HEK293 (cell line): Measurements from ENCODE around the gene DPP9.
A peak's percentile ranks its signal among the peaks of the same experiment; 100 is the strongest.

Experiments
- CTCF ChIA-PET: fragments of 350-600 bp; formaldehyde crosslinking; extraction: SDS; loops from one replicate; lab custom pipeline; 2021; ENCODE audit warnings: antibody characterized with exemption; lab: Yijun Ruan, JAX
- POLR2A ChIA-PET: fragments of 300-600 bp; formaldehyde crosslinking; extraction: SDS; loops from one replicate; lab custom pipeline; 2020; ENCODE audit warnings: antibody characterized with exemption, inconsistent platforms; lab: Yijun Ruan, JAX
- H3K27ac ChIP-seq: fragments of 200-500 bp; sonication (Bioruptor generic); 2 replicates; pipeline ENCODE4 v1.5.1; 2014; ENCODE audit warnings: low read depth, low read length, control low read depth, inconsistent platforms; ENCODE audit errors: extremely low read depth
- H3K36me3 ChIP-seq, 2 experiments: fragments of 200-500 bp in 1 of 2; sonication (Bioruptor generic) in 1 of 2; 1 replicate in 1 of 2; 2 replicates in 1 of 2; pipeline ENCODE4 v1.5.1; 2014 to 2017; ENCODE audit warnings: inconsistent platforms in 2 of 2, low read length in 2 of 2; ENCODE audit not compliant: control insufficient read depth in 2 of 2, insufficient read depth in 1 of 2
- H3K4me1 ChIP-seq: fragments of 200-500 bp; sonication (Bioruptor generic); 2 replicates; pipeline ENCODE4 v1.5.1; 2014; ENCODE audit warnings: mild to moderate bottlenecking, low read length, inconsistent platforms; ENCODE audit not compliant: control insufficient read depth, insufficient read depth
- H3K4me3 ChIP-seq: 2 replicates; pipeline ENCODE4 v1.5.1; 2011; ENCODE audit warnings: low read depth, mild to moderate bottlenecking, control low read depth, low read length, moderate library complexity
- H3K9me3 ChIP-seq: fragments of 200-500 bp; sonication (Bioruptor generic); 2 replicates; pipeline ENCODE4 v1.5.1; 2014; ENCODE audit warnings: low read depth, low read length, inconsistent platforms; ENCODE audit not compliant: control insufficient read depth, insufficient read depth
- GLIS2 ChIP-seq: fragments of 450-650 bp; formaldehyde crosslinking; IDR thresholded peaks from 2 replicates; pipeline ENCODE4 v1.5.1; 2016; ENCODE audit warnings: missing biosample characterization, missing genetic modification characterization
- KLF8 ChIP-seq: fragments of 450-650 bp; formaldehyde crosslinking; IDR thresholded peaks from 2 replicates; pipeline ENCODE4 v1.5.1; 2016; ENCODE audit warnings: missing biosample characterization, missing genetic modification characterization
- MYNN ChIP-seq: fragments of 450-650 bp; formaldehyde crosslinking; IDR thresholded peaks from 2 replicates; pipeline ENCODE4 v1.5.1; 2016; ENCODE audit warnings: missing biosample characterization, missing genetic modification characterization, borderline replicate concordance
- ZBTB48 ChIP-seq: fragments of 450-650 bp; formaldehyde crosslinking; IDR thresholded peaks from 2 replicates; pipeline ENCODE4 v1.5.1; 2016; ENCODE audit warnings: missing biosample characterization, missing genetic modification characterization
- ZIC2 ChIP-seq: fragments of 450-650 bp; formaldehyde crosslinking; IDR thresholded peaks from 2 replicates; pipeline ENCODE4 v1.5.1; 2016; ENCODE audit warnings: missing biosample characterization, missing genetic modification characterization
- ZNF146 ChIP-seq: fragments of 450-650 bp; formaldehyde crosslinking; IDR thresholded peaks from 2 replicates; pipeline ENCODE4 v1.5.1; 2016; ENCODE audit warnings: missing biosample characterization, missing genetic modification characterization
- ZNF248 ChIP-seq: fragments of 450-650 bp; formaldehyde crosslinking; IDR thresholded peaks from 2 replicates; pipeline ENCODE4 v1.5.1; 2017; ENCODE audit warnings: missing biosample characterization, missing genetic modification characterization
- ZNF354C ChIP-seq: fragments of 450-650 bp; formaldehyde crosslinking; IDR thresholded peaks from 2 replicates; pipeline ENCODE4 v1.5.1; 2016; ENCODE audit warnings: missing biosample characterization, missing genetic modification characterization, low read depth, borderline replicate concordance
- ZNF37A ChIP-seq: fragments of 450-650 bp; IDR thresholded peaks from 2 replicates; pipeline ENCODE4 v1.5.1; 2018; ENCODE audit warnings: missing biosample characterization, missing genetic modification characterization
- ZNF501 ChIP-seq: fragments of 450-650 bp; formaldehyde crosslinking; IDR thresholded peaks from 2 replicates; pipeline ENCODE4 v1.5.1; 2016; ENCODE audit warnings: missing biosample characterization, missing genetic modification characterization
- ZNF521 ChIP-seq: fragments of 450-650 bp; formaldehyde crosslinking; IDR thresholded peaks from 2 replicates; pipeline ENCODE4 v1.5.1; 2017; ENCODE audit warnings: missing biosample characterization, mild to moderate bottlenecking, missing genetic modification characterization
- ZNF600 ChIP-seq: fragments of 450-650 bp; formaldehyde crosslinking; IDR thresholded peaks from 2 replicates; pipeline ENCODE4 v1.5.1; 2016; ENCODE audit warnings: missing biosample characterization, missing genetic modification characterization
- ZNF623 ChIP-seq: fragments of 450-650 bp; formaldehyde crosslinking; IDR thresholded peaks from 2 replicates; pipeline ENCODE4 v1.5.1; 2016; ENCODE audit warnings: missing biosample characterization, missing genetic modification characterization
- ZNF624 ChIP-seq: fragments of 450-650 bp; formaldehyde crosslinking; IDR thresholded peaks from 2 replicates; pipeline ENCODE4 v1.5.1; 2017; ENCODE audit warnings: missing biosample characterization, missing genetic modification characterization
- ZNF658 ChIP-seq: fragments of 450-650 bp; formaldehyde crosslinking; IDR thresholded peaks from 2 replicates; pipeline ENCODE4; 2016; ENCODE audit warnings: missing biosample characterization, missing genetic modification characterization
- ZNF660 ChIP-seq: fragments of 450-650 bp; IDR thresholded peaks from 2 replicates; pipeline ENCODE4 v1.5.1; 2018; ENCODE audit warnings: missing biosample characterization, mild to moderate bottlenecking, missing genetic modification characterization
- ZNF670 ChIP-seq: fragments of 450-650 bp; formaldehyde crosslinking; IDR thresholded peaks from 2 replicates; pipeline ENCODE4 v1.5.1; 2016; ENCODE audit warnings: missing biosample characterization, missing genetic modification characterization, low read depth
- TF ChIP-seq, protein P1 (sequence below): fragments of 450-650 bp; formaldehyde crosslinking; IDR thresholded peaks from 2 replicates; pipeline ENCODE4 v1.5.1; 2016; ENCODE audit warnings: missing biosample characterization, missing genetic modification characterization
- TF ChIP-seq, protein P2 (sequence below): fragments of 450-650 bp; formaldehyde crosslinking; IDR thresholded peaks from 2 replicates; pipeline ENCODE4 v1.5.1; 2017; ENCODE audit warnings: missing biosample characterization, mild to moderate bottlenecking, missing genetic modification characterization, moderate library complexity

Gene DPP9

DNA sequence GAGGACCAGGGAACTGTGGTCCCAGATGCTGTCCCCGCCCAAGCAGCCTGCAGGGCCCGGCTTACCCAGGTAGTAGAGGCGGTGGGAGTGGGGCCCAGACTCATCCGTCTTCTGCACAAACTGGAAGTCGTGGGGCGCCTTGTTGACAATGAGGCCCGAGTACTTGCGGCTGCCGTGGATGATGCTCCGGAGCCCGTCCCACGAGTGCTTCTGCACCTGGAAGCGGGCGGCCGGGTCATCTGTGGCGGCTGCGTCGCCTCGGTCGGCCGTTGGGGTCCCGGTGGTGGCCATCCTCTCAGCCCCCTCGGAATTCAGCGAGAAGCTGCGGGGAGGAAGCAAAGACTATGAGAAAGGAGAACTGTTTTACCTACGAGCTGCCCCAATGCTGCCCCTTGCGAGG is 9.6 kb downstream of the DPP9 start:
- H3K4me1 ChIP-seq = peaks cover 5% of the 10 kb centered on the region; the same call in 1 of the 2 replicates
- POLR2A ChIA-PET = no interaction called here
- H3K9me3 ChIP-seq = no peaks in the 10 kb centered on the region
- CTCF ChIA-PET = interaction anchor here (1.1 kb wide), 1 partner anchor 18 kb away, joined by 3 read pairs; no protein-coding TSS in a partner anchor
- H3K36me3 ChIP-seq = peaks cover 12 to 87% of the 10 kb centered on the region in 2 experiments; a peak in 2 of 3 replicates
- H3K27ac ChIP-seq = no peak overlapping the region
- no peak overlapping the region for H3K4me3 ChIP-seq
- no peak for TF ChIP-seq ZNF354C (tag by site-specific recombination)

DNA sequence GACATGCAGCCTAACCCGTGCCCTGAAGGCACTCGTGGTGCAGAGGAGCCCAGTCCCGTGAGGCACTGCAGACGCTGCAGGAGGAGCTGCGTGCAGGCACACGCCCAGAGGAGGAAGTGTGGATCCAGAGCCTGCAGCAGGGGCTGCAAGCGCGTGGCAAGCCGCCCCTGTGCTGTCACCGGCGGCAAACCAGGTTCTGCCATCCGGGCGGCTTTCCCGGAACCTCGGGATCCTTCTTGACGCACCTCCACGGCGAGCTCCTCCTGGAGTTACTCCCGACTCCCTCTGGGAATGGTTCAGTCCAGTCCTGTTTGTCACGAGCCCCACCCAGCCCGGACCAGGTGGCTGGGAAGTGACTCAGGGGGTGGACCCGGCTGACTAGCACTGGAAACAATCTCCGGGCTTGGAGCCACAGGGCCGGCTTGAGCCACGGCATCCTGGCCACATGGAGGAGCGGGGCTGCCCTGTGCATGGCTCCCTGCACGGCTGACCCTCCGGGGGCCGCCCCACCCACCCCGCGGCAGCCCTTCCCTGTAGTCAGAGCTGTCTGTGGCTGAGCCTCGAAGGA is 10.2 kb downstream of the DPP9 start:
- Histone ChIP-seq H3K4me3 (no peak overlapping the region), H3K36me3 (peaks cover 11 to 82% of the 10 kb centered on the region in 2 experiments; a peak in 2 of 3 replicates), H3K4me1 (peaks cover 5% of the 10 kb centered on the region; the same call in 1 of the 2 replicates), H3K9me3 (no peaks in the 10 kb centered on the region), H3K27ac (no peak overlapping the region)
- POLR2A ChIA-PET = no interaction called here
- CTCF ChIA-PET = interaction anchor here (1.1 kb wide), 1 partner anchor 19 kb away, joined by 3 read pairs; no protein-coding TSS in a partner anchor
- TF ChIP-seq, protein P1, sequence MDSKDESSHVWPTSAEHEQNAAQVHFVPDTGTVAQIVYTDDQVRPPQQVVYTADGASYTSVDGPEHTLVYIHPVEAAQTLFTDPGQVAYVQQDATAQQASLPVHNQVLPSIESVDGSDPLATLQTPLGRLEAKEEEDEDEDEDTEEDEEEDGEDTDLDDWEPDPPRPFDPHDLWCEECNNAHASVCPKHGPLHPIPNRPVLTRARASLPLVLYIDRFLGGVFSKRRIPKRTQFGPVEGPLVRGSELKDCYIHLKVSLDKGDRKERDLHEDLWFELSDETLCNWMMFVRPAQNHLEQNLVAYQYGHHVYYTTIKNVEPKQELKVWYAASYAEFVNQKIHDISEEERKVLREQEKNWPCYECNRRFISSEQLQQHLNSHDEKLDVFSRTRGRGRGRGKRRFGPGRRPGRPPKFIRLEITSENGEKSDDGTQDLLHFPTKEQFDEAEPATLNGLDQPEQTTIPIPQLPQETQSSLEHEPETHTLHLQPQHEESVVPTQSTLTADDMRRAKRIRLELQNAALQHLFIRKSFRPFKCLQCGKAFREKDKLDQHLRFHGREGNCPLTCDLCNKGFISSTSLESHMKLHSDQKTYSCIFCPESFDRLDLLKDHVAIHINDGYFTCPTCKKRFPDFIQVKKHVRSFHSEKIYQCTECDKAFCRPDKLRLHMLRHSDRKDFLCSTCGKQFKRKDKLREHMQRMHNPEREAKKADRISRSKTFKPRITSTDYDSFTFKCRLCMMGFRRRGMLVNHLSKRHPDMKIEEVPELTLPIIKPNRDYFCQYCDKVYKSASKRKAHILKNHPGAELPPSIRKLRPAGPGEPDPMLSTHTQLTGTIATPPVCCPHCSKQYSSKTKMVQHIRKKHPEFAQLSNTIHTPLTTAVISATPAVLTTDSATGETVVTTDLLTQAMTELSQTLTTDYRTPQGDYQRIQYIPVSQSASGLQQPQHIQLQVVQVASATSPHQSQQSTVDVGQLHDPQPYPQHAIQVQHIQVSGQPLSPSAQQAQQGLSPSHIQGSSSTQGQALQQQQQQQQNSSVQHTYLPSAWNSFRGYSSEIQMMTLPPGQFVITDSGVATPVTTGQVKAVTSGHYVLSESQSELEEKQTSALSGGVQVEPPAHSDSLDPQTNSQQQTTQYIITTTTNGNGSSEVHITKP (tag by site-specific recombination) = 0 out of 2 replicates have a peak, but pooled peaks have one; percentile 26
- peak; percentile 82 for TF ChIP-seq ZNF600 (tag by site-specific recombination)
- TF ChIP-seq ZNF623 (tag by site-specific recombination) = no peak
- TF ChIP-seq, all 188 proteins: peak for 2

DNA sequence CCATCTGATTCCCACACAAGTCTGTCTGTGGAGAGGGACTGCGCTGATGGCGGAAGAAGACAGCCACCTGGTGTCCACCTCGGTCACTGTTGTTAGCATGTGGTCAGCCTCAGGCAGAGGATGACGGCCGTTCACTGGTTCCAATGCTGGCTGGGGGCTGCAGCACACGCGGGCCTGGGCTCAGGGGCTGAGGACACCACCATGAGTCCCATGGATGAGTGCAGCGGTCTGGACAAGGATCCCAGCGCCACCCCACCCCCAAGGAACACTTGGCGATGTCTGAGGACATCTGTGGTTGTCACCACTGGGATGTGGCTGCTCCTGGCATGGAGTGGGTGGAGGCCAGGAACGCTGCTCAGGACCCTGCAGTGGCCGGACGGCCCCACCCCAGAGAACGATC is 10.9 kb downstream of the DPP9 start:
- peaks cover 5% of the 10 kb centered on the region; the same call in 1 of the 2 replicates for H3K4me1 ChIP-seq
- no peak overlapping the region for H3K27ac ChIP-seq
- ChIA-PET POLR2A (no interaction called here), CTCF (no interaction called here)
- peaks cover 11 to 77% of the 10 kb centered on the region in 2 experiments; a peak in 2 of 3 replicates for H3K36me3 ChIP-seq
- no peaks in the 10 kb centered on the region for H3K9me3 ChIP-seq
- TF ChIP-seq ZBTB48 (tag by site-specific recombination) (no peak), ZIC2 (tag by site-specific recombination) (no peak), GLIS2 (no peak), ZNF624 (tag by site-specific recombination) (no peak), MYNN (tag by site-specific recombination) (no peak), ZNF501 (no peak)
- no peak overlapping the region for H3K4me3 ChIP-seq

DNA sequence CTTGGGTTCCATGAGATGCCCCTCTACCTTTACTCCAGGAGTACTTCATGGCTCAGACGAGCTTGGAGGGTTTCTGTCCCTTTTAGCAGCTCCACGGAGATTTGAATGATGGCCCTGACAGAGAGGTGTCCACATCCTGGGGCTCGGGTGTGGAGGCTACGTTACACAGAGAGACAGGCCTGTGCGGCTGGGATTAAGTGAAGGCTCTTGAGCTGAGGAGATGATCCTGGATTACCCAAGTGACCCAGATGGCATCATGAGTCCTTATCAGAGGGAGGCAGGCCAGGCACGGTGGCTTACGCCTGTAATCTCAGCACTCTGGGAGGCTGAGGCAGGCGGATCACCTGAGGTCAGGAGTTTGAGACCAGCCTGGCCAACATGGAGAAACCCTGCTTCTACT is 12.4 kb downstream of the DPP9 start:
- Histone ChIP-seq H3K4me1 (no peaks in the 10 kb centered on the region), H3K27ac (no peak overlapping the region), H3K4me3 (no peak overlapping the region), H3K36me3 (peaks cover 11 to 69% of the 10 kb centered on the region in 2 experiments; a peak in 2 of 3 replicates), H3K9me3 (no peaks in the 10 kb centered on the region)
- POLR2A ChIA-PET = no interaction called here
- CTCF ChIA-PET = interaction anchor here (1.1 kb wide), 1 partner anchor 21 kb away, joined by 3 read pairs; no protein-coding TSS in a partner anchor
- TF ChIP-seq ZNF624 (tag by site-specific recombination) = no peak
- TF ChIP-seq ZNF660 (tag by site-specific recombination) = no peak
- TF ChIP-seq, protein P1 (tag by site-specific recombination) = no peak
- TF ChIP-seq, protein P2, sequence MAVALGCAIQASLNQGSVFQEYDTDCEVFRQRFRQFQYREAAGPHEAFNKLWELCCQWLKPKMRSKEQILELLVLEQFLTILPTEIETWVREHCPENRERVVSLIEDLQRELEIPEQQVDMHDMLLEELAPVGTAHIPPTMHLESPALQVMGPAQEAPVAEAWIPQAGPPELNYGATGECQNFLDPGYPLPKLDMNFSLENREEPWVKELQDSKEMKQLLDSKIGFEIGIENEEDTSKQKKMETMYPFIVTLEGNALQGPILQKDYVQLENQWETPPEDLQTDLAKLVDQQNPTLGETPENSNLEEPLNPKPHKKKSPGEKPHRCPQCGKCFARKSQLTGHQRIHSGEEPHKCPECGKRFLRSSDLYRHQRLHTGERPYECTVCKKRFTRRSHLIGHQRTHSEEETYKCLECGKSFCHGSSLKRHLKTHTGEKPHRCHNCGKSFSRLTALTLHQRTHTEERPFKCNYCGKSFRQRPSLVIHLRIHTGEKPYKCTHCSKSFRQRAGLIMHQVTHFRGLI = no peak
- no peak for TF ChIP-seq MYNN (tag by site-specific recombination)
- no peak for TF ChIP-seq KLF8
- no peak for TF ChIP-seq ZNF658 (tag by site-specific recombination)
- no peak for TF ChIP-seq ZNF521
- TF ChIP-seq ZNF146 (tag by site-specific recombination) = no peak
- TF ChIP-seq ZNF670 (tag by site-specific recombination) = no peak
- no peak for TF ChIP-seq ZNF248 (tag by site-specific recombination)
- TF ChIP-seq ZNF37A (tag by site-specific recombination) = no peak
